HEK293 (cell line): ENCODE results near the gene DOCK4.

ENCODE experiments used
- TRIM28 ChIP-seq: IDR thresholded peaks from 2 replicates; pipeline ENCODE4 v1.6.1; 2011; ENCODE audit warnings: low read length, control low read depth, borderline replicate concordance
- ZBTB7A ChIP-seq: fragments of 450-650 bp; formaldehyde crosslinking; IDR thresholded peaks from 2 replicates; pipeline ENCODE4 v1.5.1; 2016; ENCODE audit warnings: low read depth, missing biosample characterization, missing genetic modification characterization
- ZNF10 ChIP-seq: fragments of 450-650 bp; formaldehyde crosslinking; IDR thresholded peaks from 2 replicates; pipeline ENCODE4 v1.5.1; 2017; ENCODE audit warnings: missing biosample characterization, missing genetic modification characterization
- ZNF133 ChIP-seq: fragments of 450-650 bp; formaldehyde crosslinking; IDR thresholded peaks from 2 replicates; pipeline ENCODE4 v1.5.1; 2016; ENCODE audit warnings: missing biosample characterization, missing genetic modification characterization
- ZNF211 ChIP-seq: fragments of 450-650 bp; formaldehyde crosslinking; IDR thresholded peaks from 2 replicates; pipeline ENCODE4 v1.5.1; 2016; ENCODE audit warnings: low read depth, missing biosample characterization, missing genetic modification characterization
- ZNF596 ChIP-seq: fragments of 450-650 bp; IDR thresholded peaks from 2 replicates; pipeline ENCODE4 v1.5.0; 2018; ENCODE audit warnings: missing biosample characterization, mild to moderate bottlenecking, missing genetic modification characterization, moderate library complexity
- ZNF600 ChIP-seq: fragments of 450-650 bp; formaldehyde crosslinking; IDR thresholded peaks from 2 replicates; pipeline ENCODE4 v1.5.1; 2016; ENCODE audit warnings: missing biosample characterization, missing genetic modification characterization
- TF ChIP-seq, protein P1 (sequence below): fragments of 450-650 bp; formaldehyde crosslinking; IDR thresholded peaks from 2 replicates; pipeline ENCODE4 v1.5.1; 2016; ENCODE audit warnings: missing biosample characterization, missing genetic modification characterization
- TF ChIP-seq, protein P2 (sequence below): fragments of 450-650 bp; formaldehyde crosslinking; IDR thresholded peaks from 2 replicates; pipeline ENCODE4 v1.5.1; 2016; ENCODE audit warnings: missing biosample characterization, missing genetic modification characterization
- TF ChIP-seq, protein P3 (sequence below): IDR thresholded peaks from 2 replicates; pipeline ENCODE4 v1.6.1; 2011; ENCODE audit warnings: mild to moderate bottlenecking, low read depth, low read length, borderline replicate concordance
- TF ChIP-seq, protein P4 (sequence below): fragments of 450-650 bp; formaldehyde crosslinking; IDR thresholded peaks from 2 replicates; pipeline ENCODE4 v1.5.1; 2016; ENCODE audit warnings: missing biosample characterization, missing genetic modification characterization

DNA sequence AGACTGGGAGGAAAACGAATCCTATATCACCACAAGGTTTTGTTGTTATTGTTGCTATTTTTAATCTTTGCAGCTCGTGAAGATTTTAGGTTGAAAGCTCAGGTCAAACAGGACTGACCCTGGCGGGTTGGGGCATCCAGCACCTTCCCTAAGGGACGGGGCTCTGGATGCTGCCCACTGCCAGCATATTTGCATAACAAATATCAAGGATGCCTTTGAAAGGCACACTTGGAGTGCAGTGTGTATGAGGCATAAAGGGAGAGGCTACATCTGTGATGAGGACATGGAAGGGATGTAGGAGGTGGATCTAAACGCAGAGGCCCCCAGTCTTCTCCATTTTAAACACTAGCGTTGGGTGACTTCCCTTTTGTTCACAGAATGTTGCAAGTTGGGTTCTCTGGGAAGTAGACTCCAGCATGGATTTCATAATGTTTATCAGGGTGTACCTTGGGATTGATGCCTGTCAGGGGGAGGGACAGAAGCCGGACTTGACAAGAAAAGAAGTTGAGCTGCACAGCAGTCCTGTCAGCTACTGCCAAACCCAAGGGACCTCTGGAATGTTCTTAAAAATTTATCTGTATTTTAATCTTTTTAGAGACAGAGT is 462.9 kb downstream of the DOCK4 start:
- TF ChIP-seq, protein P1, sequence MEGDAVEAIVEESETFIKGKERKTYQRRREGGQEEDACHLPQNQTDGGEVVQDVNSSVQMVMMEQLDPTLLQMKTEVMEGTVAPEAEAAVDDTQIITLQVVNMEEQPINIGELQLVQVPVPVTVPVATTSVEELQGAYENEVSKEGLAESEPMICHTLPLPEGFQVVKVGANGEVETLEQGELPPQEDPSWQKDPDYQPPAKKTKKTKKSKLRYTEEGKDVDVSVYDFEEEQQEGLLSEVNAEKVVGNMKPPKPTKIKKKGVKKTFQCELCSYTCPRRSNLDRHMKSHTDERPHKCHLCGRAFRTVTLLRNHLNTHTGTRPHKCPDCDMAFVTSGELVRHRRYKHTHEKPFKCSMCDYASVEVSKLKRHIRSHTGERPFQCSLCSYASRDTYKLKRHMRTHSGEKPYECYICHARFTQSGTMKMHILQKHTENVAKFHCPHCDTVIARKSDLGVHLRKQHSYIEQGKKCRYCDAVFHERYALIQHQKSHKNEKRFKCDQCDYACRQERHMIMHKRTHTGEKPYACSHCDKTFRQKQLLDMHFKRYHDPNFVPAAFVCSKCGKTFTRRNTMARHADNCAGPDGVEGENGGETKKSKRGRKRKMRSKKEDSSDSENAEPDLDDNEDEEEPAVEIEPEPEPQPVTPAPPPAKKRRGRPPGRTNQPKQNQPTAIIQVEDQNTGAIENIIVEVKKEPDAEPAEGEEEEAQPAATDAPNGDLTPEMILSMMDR (tag by site-specific recombination) = no peak
- TF ChIP-seq, protein P2, sequence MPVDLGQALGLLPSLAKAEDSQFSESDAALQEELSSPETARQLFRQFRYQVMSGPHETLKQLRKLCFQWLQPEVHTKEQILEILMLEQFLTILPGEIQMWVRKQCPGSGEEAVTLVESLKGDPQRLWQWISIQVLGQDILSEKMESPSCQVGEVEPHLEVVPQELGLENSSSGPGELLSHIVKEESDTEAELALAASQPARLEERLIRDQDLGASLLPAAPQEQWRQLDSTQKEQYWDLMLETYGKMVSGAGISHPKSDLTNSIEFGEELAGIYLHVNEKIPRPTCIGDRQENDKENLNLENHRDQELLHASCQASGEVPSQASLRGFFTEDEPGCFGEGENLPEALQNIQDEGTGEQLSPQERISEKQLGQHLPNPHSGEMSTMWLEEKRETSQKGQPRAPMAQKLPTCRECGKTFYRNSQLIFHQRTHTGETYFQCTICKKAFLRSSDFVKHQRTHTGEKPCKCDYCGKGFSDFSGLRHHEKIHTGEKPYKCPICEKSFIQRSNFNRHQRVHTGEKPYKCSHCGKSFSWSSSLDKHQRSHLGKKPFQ (tag by site-specific recombination) = no peak
- TF ChIP-seq ZNF133 (no peak), ZNF596 (tag by site-specific recombination) (no peak), ZNF10 (tag by site-specific recombination) (no peak), ZBTB7A (tag by site-specific recombination) (no peak), ZNF600 (tag by site-specific recombination) (no peak), TRIM28 (no peak), ZNF211 (tag by site-specific recombination) (no peak)
- TF ChIP-seq, protein P3, sequence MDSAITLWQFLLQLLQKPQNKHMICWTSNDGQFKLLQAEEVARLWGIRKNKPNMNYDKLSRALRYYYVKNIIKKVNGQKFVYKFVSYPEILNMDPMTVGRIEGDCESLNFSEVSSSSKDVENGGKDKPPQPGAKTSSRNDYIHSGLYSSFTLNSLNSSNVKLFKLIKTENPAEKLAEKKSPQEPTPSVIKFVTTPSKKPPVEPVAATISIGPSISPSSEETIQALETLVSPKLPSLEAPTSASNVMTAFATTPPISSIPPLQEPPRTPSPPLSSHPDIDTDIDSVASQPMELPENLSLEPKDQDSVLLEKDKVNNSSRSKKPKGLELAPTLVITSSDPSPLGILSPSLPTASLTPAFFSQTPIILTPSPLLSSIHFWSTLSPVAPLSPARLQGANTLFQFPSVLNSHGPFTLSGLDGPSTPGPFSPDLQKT = no peak
- TF ChIP-seq, protein P4, sequence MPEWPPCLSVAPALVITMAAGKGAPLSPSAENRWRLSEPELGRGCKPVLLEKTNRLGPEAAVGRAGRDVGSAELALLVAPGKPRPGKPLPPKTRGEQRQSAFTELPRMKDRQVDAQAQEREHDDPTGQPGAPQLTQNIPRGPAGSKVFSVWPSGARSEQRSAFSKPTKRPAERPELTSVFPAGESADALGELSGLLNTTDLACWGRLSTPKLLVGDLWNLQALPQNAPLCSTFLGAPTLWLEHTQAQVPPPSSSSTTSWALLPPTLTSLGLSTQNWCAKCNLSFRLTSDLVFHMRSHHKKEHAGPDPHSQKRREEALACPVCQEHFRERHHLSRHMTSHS = no peak
